NCI-H187 treated with DMSO at 0.1 percent for 48 hours (cell line): ENCODE results near the gene SNTB2.

ENCODE experiments used
- DNase-seq: peaks from one replicate; lab custom pipeline; 2025; lab: John Stamatoyannopoulos, UW

The SNTB2 gene

DNA sequence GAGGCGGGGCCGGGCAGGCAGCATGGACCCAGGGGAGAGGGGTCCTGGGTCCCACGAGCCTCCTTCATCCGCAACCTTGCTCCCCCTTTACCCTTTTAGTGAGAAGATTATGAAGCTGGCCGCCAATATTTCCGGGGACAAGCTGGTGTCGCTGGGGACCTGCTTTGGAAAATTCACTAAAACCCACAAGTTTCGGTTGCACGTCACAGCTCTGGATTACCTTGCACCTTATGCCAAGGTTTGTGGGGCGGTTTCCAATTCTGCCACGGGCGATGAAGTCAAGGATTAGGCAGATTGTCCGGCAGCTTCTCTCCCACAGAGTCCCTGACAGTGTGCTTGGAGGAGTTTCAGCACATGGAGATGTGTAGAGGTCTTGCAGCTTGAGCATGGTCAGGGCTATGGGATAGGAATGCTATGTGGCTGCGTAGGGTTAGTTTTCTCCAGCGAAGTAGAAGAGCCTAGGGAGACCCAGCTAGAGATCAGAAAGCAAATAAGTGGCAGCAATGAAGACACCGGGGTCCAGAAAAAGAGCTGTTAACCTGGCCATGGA, 153.2 kb downstream of the SNTB2 start:
- no peak for DNase-seq

DNA sequence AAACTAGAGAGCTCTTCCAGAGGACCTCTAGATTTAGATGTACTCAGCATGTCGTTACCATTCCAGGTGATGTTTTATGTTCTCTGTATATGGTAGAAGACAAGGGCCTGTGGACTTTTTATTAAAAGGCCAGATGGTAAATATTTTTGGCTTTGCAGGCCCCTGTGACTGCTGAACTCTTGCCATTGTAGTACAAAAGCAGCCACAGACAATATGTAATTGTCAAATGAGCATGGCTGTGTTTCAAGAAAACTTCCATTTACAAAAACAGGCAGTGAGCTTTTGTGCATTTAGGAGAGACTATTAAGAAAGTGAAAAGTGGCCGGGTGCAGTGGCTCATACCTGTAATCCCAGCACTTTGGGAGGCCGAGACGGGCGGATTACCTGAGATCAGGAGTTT, 157.2 kb downstream of the SNTB2 start:
- DNase-seq, result no peak

DNA sequence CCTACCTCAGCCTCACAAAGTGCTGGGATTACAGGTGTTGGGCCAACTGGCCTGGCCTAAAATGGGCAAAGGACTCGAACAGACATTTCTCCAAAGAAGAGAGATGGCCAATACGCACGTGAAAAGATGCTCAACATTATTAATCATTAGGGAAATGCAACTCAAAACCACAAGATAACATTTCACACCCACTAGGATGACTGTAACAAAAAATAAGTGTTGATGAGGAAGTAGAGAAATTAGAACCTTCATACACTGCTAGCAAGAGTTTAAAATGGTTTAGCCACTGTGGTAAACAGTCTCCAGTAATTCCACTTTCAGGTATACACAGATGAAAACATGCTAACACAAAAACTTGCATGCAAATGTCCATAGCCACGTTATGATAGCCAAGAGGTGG, 159.0 kb downstream of the SNTB2 start:
- DNase-seq, result no peak

DNA sequence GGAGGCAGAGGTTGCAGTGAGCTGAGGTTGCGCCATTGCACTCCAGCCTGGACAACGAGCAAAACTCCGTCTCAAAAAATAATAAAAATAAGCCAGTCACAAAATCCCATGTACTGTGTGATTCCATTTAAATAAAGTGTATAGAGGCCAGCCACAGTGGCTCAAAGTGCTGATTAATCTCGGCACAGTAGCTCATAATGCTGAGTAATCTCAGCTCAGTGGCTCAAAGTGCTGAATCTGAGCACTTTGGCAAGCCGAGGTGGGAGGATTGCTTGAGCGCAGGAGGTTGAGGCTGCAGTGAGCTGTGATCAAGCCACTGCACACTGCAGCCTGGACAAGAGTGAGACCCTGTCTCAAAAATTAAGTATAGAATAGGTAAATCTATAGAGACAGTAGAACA, 159.7 kb downstream of the SNTB2 start:
- DNase-seq, result no peak

DNA sequence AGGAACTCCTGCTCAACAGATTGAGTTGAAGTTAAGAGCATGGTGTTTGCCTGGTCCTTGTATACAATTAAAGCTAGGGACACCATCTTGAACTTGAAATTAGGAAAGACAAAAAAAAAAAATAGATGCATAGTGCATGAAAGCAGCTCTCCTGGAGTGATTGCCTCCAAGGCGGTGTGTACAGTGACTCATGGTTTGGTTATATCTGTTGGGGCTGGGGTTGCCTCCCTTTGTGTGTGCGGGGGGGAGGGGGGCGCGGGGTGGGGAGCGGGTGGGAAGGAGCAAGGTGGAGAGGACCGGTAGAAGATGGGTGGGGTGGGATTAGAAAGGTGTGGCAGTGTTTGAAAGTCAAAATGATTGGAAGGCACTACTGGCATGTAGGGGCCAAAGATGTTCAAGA, 161.3 kb downstream of the SNTB2 start:
- no peak for DNase-seq

DNA sequence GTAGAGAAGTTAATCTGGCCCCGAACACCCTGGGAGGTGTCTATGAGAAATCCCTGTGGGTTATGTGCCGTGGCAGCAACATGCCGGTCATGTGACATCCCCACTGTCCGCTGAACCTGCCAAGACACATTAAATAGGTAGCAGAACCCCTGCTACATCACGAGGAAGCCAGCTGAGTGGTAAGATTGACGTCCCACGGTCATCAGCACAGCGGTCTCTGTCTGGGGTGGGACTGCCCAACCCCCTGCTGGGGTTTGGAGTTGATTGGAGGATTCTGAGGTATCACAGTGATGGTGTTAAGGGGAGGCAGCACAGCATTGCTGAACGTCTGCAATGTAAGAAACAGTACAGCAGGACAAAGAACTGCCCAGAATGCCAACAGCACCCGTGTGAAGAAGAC, 162.6 kb downstream of the SNTB2 start:
- no peak for DNase-seq

DNA sequence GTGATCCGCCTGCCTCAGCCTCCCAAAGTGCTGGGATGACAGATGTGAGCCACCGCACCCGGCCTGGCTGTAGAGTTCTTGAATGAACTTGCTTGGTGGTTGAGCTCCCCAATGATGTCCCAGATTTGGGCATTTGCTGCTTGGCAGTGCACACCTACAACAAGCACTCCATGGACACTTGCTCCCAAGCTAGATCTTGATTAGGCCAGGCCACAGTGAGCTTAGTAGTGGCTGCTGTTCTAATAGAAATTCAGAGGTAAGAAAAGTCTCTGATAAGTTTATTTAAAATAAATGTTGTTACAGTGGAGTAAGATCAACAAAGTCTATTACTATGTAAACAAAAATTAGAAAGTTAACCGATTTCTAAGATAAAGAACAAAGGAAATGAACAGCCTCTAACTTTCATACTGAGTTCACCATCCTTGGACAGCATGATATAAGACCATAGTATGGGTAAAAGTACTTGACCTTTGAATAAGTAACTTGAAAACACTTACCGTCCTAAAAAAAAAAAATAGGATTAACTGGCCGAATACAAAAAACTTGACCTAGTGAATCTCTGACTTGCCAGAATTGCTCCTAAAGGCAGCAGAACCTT, 163.7 kb downstream of the SNTB2 start:
- no peak for DNase-seq

DNA sequence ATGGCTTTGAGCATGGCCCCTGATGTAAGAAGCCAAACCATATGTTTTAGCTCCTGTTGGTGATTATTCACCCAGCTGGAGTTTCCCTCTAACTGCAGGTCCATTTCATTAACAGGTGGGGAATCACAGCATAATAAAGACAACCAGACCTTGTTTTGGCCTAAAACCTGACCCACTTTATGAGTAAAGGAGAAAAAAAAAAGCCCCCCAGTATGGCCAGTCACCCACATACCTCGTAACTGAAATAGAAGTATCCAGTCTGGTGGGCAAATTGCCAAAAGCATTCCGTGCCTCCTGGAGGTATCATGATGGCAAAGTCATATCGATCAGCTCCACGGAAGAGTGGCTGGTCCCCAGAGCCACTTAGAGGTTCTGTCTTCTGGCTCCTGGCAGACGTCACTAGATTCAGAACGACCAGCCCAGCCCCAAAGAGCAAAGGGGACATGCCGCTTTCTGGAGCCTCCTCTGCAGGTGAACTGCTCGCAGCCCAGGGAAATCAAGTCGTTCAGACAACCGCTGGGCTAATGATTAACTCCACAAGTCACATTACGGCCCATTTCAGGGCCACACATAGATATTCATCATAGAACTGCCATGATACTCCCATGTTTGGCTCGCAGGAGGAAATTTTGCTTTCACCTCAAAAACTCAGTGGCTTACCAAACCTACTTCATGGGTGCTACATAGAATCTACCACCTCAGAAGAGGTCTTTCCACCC, 164.5 kb downstream of the SNTB2 start, which contains the start of gene TMED6:
TSS of gene TMED6 (minus strand) at position 478 of the 719 bp plus-strand sequence. CDS start at position 445, 33 bp downstream.
- no peak for DNase-seq
